ENCODE measurements around the gene SLC19A1.

The SLC19A1 gene

DNA sequence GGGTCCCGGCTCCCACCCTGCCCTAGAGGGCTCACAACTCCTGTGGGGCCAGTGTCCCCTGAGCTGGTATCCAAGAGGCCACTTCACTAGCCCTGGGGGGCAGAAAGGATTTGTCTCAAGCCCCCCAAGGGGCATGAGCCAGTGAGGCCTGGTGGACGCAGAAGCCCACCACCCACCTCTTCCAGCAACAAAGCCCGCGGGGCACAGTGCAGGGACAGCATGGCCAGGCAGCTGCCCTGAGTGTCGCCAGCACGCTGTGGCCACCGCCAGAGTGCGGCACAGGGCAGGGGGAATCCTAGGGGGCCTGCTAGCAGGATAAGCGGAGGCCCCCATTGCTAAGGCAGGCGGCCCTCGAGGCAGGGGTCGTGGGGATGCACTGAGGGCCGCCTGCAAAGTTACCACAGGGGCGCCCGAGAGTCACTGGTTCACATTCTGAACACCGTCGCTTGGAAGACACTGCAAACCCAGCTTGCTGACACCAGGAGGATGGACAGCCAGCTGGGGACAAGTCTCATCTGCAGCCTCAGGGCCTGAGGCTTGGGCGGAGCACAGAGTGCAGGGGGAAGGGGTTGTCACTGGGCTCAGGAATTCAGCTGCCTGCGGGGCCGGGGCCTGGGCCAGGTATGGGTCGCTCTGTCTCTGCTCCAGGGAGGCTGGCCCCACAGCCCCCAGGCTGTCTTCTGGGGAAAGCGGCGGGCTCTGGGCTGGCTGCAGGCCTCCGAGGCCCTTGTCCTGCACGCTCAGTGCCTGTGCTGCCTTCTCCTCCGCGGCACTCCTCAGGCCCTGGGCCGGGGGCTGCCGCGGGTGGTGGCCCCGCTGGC, 26.8 kb downstream of the SLC19A1 start:
- no peak for DNase-seq

DNA sequence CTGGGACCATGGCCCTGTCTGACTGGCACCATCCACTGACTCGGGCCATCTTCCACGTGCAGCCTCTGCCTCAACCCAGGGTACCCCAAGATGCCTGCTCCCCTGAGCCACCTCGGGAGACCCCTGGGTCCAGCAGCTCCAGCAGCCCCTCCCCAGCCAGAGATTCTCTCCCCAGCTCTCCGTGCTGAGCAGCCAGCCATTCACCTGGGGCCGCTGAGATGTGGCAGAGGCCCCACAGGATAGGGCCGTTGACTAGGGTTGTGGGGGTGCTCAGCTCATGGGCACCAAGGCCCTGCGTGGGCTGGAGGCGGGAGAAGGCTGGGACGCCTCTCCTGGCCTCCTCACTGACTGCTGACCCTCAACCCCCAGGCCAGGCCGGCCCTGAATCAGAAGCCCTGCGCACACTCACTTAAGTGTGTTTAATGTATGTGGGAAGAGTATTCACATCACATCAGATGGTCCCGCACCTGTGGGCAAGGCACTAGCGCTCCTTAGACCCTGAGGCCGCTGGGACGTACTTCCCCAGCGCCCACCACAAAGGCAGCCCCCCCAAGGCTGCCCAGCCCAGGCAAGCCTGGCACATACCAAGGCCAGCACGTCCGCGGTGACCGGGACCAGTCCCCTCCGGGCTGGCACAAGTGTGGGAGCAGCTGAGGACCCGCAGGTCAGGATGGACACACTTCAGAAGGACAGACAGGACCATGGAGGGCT, 27.8 kb downstream of the SLC19A1 start:
- no peak for DNase-seq

DNA sequence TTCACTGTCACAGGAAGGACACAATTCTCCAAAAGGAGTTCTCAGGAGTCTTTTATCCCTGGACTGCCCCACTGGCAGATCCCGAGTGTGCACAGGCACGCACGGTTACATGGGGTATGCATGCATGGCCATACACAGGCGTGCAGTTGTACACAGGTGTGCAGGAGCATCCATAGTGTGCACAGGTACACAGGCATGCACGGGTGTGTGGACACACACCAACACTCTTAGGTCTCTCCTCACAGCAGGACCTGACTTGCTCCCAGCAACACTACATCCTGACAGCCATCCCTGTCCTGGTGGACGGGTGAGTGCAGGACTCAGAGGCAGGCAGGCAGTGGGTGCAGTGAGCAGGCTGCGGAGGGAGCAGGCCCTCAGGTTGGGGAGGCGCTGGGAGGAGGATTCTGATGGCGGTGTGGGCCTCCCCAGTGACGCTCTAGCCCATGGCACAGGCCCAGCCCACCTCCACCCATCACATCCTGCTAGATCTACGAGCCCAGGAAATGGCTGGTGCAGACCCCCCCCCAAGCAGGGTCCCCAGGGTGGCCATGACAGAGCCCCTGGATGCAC, 28.4 kb downstream of the SLC19A1 start:
- DNase-seq, result no peak

DNA sequence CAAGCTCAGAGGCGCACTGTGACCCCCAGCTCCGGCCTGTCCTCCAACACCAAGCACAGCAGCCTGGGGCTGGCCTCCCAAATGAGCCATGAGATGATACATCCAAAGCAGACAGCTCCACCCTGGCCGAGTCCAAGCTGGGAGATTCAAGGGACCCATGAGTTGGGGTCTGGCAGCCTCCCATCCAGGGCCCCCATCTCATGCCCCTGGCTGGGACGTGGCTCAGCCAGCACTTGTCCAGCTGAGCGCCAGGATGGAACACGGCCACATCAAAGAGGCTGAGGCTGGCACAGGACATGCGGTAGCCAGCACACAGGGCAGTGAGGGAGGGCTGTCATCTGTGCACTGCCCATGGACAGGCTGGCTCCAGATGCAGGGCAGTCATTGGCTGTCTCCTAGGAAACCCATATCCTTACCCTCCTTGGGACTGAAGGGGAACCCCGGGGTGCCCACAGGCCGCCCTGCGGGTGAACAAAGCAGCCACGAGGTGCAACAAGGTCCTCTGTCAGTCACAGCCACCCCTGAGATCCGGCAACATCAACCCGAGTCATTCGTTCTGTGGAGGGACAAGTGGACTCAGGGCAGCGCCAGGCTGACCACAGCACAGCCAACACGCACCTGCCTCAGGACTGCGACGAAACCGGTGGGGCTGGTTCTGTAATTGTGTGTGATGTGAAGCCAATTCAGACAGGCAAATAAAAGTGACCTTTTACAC, 29.1 kb downstream of the SLC19A1 start:
- no peak for DNase-seq

DNA sequence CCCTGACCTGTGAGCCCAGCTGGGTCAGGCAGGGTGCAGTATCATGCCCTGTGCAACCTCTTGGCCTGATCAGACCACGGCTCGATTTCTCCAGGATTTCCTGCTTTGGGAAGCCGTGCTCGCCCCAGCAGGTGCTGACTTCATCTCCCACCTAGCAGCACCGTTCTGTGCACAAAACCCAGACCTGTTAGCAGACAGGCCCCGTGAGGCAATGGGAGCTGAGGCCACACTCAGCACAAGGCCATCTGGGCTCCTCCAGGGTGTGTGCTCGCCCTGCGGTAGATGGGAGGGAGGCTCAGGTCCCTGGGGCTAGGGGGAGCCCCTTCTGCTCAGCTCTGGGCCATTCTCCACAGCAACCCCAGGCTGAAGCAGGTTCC, 29.6 kb downstream of the SLC19A1 start:
- no peak for DNase-seq

DNA sequence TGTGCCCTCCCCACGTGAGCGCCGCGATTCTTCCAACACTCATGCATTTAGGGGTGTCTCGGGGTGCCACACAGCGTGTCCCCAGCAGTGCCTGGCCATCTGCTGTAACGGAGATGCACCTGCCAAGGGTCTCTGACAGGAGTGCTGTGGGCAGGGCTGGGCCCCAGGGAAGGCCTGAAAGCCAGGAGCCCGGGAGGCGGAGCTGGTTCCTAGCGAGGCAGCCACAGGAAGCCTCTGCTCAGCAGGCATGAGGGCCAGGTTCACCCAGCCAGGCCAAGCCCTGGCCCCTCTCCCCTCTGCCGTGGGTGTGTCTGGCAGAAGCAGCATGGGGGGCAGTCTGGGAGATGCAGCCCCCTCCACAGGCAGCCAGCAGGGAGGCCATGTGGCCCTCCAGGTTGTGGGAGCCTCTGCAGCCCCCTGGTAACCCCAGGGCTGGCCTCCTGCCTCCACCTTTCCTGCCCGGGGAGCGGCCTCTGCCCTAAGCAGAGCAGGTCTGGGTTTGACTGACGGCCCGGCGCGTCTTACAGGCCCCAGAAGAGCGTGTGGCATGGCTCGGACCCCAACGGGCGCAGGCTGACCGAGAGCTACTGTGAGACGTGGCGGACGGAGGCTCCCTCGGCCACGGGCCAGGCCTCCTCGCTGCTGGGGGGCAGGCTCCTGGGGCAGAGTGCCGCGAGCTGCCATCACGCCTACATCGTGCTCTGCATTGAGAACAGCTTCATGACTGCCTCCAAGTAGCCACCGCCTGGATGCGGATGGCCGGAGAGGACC, 30.4 kb downstream of the SLC19A1 start:
- no peak for DNase-seq

DNA sequence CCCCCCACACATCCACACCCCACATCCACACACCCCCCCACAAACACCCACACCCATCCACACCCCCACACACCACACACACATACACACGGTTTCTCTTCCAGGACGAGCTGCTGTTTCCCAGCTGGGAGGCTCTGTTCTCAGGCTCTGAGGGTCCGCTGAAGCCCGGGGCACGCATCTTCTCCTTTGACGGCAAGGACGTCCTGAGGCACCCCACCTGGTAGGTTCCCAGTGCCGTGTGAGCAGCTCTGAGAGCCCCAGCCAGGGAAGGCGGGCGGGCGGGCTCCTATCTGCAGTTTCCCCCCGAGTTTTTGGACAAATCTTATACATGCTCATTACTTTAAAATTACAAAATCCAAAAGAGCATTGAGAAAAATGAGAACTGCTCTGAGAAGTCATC, 31.2 kb downstream of the SLC19A1 start:
- DNase-seq, result no peak

DNA sequence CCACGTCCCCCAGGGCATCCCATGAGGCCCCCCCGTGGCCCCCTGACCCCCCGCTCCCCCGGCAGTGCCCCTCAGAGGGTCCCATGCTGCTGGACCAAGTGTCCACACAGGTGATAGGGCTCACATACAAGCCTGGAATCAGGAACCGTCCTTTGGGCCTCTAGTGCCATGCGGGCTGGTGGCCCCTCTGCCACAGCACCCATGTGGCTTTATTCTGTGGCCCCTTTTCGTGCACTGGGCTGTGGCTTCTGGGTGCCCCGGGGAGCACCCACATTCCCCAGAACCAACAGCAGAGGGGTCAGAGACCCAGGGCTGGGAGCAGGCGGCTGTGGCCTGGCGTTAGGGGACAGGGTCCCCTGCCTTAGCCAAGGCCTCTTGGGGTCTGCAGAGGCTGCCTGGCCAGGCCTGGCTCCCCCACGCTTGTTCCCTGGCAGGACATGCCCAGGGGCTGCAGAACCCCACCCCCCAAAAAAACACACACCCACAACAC, 31.7 kb downstream of the SLC19A1 start:
- DNase-seq, result no peak

DNA sequence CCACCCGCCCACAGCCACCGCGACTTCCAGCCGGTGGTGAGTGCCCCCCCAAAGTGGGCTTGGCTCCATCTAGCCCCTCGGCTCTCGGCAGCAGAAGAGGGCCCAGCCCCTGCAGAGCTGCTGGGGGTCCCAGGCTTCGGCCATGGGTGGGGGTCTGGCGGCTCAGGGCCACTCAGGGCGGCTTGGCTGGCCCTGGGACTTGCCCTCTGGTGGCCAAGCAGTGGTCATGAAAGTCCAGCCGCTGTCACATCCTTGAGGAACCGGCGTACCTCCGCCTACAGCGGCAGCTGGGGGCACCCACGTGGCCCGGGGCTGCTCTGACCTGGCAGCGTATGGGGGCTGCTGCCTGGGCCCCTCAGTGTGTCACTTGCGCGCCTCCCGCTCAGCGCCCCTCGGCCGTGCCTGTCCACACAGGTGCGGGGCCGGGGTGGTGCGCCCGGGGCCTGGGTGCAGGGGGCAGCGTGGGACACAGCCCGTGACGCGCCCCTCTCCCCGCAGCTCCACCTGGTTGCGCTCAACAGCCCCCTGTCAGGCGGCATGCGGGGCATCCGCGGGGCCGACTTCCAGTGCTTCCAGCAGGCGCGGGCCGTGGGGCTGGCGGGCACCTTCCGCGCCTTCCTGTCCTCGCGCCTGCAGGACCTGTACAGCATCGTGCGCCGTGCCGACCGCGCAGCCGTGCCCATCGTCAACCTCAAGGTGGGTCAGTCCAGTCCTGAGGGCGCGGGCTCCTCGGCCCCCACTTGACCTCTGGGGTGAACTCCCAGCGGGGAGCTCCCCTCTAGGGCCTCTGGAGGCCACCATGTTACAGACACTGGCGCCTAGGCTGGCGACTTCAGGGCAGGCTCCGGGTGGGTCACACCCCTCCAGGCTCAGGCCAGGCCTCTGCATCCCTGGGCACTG, 32.4 kb downstream of the SLC19A1 start:
- no peak for DNase-seq

DNA sequence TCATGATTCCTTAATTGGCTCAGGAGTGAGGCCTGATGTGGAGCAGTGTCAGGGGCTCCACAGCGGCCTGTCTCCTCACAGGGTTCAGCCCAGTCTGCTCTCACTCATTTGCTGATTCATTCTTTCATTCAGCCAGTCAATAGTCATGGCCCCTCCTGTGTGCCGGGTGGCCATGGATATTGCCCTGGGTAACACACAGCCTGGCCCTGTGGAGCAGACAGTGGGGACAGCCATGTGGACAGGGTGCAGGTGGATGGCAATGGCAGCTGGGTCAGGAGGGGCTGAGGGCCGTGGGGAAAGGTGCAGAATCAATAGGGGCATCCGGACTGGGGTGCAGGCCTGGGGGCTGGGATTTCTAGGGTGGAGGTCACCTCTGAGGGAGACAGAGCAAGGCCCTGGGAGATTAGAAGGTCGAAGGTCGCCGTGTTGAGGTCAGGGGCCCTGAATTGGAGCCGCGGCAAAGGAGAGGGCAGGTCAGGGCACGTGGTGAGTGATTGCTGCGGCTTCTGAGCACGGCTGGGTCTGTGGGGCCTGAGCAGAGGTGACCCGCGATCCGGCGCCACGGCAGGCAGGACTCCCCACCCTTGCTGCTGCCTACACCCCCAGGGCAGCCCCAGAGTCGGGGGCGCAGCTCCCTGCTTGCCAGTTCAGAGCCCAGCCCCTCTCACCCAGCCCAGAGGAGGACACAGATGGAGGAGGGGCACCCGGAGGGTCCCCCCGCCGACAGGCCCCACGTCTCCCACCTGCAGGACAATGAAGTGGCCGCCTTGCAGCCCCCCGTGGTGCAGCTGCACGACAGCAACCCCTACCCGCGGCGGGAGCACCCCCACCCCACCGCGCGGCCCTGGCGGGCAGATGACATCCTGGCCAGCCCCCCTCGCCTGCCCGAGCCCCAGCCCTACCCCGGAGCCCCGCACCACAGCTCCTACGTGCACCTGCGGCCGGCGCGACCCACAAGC, 33.4 kb downstream of the SLC19A1 start:
- DNase-seq, result no peak

DNA sequence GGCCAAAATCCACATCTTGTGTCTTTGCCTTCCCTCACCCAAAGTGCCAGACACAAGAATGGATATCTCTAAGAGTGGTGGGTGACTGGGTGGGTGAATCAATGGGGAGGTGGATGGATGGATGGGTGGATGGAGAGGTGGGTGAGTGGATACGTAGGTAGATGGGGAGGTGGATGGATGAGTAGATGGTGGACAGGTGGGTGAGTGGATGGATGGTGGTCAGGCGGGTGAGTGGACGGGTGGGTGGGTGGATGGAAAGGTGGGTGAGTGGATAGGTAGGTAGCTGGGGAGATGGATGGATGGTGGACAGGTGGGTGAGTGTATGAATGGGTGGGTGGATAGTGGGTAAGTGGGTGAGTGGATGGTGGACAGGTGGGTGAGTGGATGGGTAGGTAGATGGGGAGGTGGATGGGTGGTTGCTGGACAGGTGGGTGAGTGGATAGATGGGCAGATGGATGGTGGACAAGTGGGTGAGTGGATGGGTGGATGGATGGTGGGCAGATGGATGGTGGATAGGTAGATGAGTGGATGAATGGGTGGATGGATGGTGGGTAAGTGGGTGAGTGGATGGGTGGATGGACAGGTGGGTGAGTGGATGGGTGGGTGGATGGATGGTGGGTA, 34.2 kb downstream of the SLC19A1 start:
- no peak for DNase-seq

DNA sequence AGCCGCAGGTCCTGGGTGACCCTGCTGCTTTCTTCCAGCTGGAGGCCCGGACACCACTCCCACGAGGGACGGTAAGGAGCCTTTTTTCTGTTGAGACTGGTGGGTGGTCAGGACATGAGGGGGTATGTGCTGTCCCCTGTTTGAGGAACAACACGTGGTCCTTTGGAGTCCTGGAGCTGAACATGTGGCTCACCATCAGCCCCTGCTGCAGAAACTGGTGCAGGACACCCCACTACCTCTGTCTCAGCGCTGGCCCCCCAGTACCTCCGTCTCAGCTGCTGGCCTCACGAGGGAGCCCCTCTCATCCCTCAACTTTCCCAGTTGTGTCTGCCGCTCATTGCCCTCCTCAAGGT, 34.7 kb downstream of the SLC19A1 start:
- no peak for DNase-seq

DNA sequence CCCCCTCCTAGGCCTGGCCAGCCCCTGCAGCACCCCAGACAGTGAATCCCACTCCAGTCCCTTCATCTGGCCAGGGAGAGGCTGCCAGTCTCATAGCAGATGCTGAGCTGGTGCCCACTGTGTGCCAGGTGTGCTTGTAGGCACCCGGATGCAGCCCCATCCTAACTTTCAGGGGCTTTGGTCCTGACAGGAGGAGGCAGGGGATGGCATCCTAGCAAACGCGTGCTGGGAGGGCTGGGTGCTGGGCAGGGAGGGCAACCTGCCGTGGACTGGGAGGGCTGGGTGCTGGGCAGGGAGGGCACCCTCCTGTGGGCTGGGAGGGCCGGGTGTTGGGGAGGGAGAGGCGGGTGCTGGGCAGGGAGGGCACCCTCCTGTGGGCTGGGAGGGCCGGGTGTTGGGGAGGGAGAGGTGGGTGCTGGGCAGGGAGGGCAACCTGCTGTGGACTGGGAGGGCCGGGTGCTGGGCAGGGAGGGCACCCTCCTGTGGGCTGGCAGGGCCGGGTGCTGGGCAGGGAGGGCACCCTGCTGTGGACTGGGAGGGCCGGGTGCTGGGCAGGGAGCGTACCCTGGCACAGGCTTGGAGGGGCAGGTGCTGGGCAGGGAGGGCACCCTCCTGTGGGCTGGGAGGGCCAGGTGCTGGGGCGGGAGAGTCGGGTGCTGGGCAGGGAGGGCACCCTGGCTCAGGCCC, 35.3 kb downstream of the SLC19A1 start:
- DNase-seq, result no peak

DNA sequence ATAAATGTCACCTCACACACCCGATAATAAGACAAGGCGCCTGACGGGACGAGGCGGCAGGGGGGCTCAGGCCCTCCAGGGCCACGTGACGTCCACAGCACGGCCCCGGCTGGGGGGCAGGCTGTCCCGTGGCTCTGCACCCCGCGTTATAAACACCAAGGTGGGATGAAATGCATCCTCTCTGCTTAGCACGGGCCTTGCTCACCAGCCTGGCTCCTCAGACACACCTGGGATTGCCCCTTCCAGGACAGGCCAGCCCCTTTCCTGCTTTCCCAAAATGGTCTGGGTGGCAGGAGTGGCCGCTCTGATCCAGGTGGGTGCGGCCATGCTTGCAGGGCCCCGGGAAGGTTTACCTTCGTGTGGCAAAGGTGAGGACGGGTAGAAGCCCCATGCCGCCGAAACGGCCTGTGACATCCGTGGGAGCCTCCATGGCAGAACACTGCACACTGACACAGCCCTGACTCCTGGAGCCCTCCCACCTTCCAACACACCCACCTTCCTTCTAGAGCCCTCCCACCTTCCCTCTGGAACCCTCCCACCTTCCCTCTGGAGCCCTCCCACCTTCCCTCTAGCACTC, 35.9 kb downstream of the SLC19A1 start:
- DNase-seq, result no peak

DNA sequence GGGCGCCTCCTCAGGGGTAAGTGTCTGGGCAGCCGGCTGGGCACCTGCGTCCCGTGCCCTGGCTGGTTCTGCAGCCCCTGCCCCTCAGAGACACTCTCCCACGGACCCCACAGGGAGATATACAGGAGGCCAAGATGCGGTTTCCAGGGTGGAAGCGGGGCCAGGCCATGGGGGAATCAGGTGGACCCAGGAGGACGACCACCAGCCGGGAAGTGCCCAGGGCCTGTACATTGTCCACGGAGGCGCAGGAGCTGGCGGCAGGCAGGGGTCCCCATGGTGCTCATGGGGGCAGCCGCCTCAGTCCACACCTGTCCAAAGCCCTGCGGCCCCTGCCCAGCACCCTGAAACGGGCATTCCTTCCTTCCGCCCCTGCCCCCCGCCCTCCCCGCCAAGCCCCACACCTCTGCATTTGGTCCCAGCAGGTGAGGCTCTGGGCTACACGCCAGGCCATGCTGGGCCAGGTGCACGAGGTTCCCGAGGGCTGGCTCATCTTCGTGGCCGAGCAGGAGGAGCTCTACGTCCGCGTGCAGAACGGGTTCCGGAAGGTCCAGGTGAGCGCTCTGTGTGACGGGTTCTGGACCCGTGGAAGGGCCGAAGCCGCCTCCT, 36.7 kb downstream of the SLC19A1 start:
- DNase-seq, result no peak

DNA sequence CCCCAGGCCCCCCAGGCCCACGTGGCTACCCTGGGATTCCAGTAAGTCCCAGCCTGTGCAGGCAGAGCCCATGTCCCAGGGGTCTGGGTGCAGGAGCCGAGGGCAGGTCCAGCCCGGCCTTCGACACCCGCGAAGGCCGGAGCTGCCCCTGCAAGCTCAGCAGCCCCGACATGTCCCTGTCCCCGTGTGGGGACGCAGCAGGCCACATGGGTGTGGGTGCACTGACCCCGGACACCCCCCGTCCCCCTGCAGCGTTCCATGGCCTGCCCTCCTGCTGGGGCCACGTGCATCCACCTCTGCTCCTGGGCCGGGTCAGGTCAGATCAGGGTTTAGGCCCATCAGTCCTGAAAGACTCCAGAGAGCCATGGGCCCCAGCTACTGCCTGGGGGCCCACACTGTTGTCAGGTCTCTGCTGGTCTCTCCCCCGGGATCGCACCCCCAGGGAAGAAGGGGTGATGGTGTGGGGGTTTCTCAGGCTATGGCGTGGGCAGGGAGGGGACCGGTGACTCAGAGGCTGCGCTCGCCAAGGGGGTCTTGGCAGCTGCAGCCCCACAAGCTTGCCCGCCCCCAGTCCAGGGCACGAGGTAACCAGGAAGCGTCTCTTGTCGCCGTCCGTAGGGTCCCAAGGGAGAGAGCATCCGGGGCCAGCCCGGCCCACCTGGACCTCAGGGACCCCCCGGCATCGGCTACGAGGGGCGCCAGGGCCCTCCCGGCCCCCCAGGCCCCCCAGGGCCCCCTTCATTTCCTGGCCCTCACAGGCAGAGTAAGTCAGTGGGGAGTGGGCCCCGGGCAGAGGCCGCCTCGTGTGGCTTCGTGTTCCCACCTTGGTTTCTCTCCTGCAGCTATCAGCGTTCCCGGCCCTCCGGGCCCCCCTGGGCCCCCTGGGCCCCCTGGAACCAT, 37.5 kb downstream of the SLC19A1 start:
- DNase-seq, result no peak

DNA sequence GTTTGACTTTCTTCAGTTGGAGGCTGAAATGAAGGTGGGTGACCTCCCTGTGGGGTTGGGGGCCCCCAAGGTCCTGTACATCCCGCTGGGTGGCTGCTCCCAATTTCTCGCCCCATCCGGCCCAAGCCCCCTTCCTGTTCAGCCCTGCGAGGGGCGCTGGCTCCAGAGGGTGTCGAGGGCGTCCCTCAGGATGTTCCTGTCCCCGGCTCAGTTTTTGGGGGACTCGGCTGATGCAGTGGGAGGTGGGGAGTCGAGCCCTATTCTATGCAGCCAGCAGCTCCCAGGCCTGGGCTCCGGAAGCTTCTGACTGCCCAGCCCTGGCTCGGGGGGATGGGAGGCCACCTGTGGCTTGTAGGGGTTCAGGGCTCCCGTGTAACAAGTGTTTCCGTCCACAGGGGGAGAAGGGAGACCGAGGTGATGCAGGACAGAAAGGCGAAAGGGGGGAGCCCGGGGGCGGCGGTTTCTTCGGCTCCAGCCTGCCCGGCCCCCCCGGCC, 38.2 kb downstream of the SLC19A1 start:
- no peak for DNase-seq

Measured in CD4-positive, alpha-beta T cell treated with Interleukin-6 for 4 hours (primary cell).